IMR-90 (cell line): ENCODE data around the gene ANKRD2.

Source experiments
- BHLHE40 ChIP-seq: fragments of 150-350 bp; IDR thresholded peaks from 2 replicates; pipeline ENCODE4 v1.6.1; 2016; ENCODE audit warnings: mild to moderate bottlenecking, low read depth, low read length
- CEBPB ChIP-seq: IDR thresholded peaks from 2 replicates; pipeline ENCODE4 v1.6.1; 2012; ENCODE audit warnings: low read depth, low read length, improper control_type of control experiment
- CHD1 ChIP-seq: IDR thresholded peaks from 2 replicates; pipeline ENCODE4 v1.6.1; 2012; ENCODE audit warnings: low read depth, low read length, improper control_type of control experiment
- FOS ChIP-seq: fragments of 150-350 bp; IDR thresholded peaks from 2 replicates; pipeline ENCODE4 v1.6.1; 2016; ENCODE audit warnings: low read depth, low read length
- MAFK ChIP-seq: IDR thresholded peaks from 2 replicates; pipeline ENCODE4 v1.6.1; 2012; ENCODE audit warnings: low read depth, low read length, improper control_type of control experiment
- MAZ ChIP-seq: IDR thresholded peaks from 2 replicates; pipeline ENCODE4 v1.6.1; 2012; ENCODE audit warnings: low read depth, mild to moderate bottlenecking, low read length, improper control_type of control experiment, moderate library complexity, borderline replicate concordance
- NFE2L2 ChIP-seq: fragments of 150-350 bp; IDR thresholded peaks from 2 replicates; pipeline ENCODE4 v1.6.1; 2016; ENCODE audit warnings: low read depth, mild to moderate bottlenecking, low read length
- POLR2A ChIP-seq: IDR thresholded peaks from 2 replicates; pipeline ENCODE4 v1.6.1; 2012; ENCODE audit warnings: mild to moderate bottlenecking, low read depth, low read length
- RAD21 ChIP-seq: IDR thresholded peaks from 2 replicates; pipeline ENCODE4 v1.6.1; 2012; ENCODE audit warnings: low read length, improper control_type of control experiment
- RCOR1 ChIP-seq: IDR thresholded peaks from 2 replicates; pipeline ENCODE4 v1.6.1; 2012; ENCODE audit warnings: mild to moderate bottlenecking, low read length, improper control_type of control experiment; ENCODE audit not compliant: insufficient replicate concordance
- RFX5 ChIP-seq: IDR thresholded peaks from 2 replicates; pipeline ENCODE4 v1.8.0; 2012; ENCODE audit warnings: low read depth, mild to moderate bottlenecking, low read length, moderate library complexity
- USF2 ChIP-seq: fragments of 150-350 bp; IDR thresholded peaks from 2 replicates; pipeline ENCODE4 v1.6.1; 2017; ENCODE audit warnings: mild to moderate bottlenecking, antibody characterized with exemption, low read length, low read depth
- TF ChIP-seq, protein P1 (sequence below): conservative IDR thresholded peaks from 2 replicates; pipeline ENCODE4 v1.5.1; 2012; ENCODE audit warnings: mild to moderate bottlenecking, low read depth, low read length, improper control_type of control experiment
- TF ChIP-seq, protein P2 (sequence below): fragments of 150-350 bp; IDR thresholded peaks from 2 replicates; pipeline ENCODE4 v1.6.1; 2016; ENCODE audit warnings: low read depth, mild to moderate bottlenecking, low read length, moderate library complexity, borderline replicate concordance

GRCh38 chr10:97525683-97526110, 46.9 kb upstream of the ANKRD2 start:
- no peak for TF ChIP-seq MAZ
- no peak for TF ChIP-seq POLR2A
- no peak for TF ChIP-seq BHLHE40
- TF ChIP-seq, protein P1, sequence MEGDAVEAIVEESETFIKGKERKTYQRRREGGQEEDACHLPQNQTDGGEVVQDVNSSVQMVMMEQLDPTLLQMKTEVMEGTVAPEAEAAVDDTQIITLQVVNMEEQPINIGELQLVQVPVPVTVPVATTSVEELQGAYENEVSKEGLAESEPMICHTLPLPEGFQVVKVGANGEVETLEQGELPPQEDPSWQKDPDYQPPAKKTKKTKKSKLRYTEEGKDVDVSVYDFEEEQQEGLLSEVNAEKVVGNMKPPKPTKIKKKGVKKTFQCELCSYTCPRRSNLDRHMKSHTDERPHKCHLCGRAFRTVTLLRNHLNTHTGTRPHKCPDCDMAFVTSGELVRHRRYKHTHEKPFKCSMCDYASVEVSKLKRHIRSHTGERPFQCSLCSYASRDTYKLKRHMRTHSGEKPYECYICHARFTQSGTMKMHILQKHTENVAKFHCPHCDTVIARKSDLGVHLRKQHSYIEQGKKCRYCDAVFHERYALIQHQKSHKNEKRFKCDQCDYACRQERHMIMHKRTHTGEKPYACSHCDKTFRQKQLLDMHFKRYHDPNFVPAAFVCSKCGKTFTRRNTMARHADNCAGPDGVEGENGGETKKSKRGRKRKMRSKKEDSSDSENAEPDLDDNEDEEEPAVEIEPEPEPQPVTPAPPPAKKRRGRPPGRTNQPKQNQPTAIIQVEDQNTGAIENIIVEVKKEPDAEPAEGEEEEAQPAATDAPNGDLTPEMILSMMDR = no peak
- TF ChIP-seq CHD1 = no peak
- no peak for TF ChIP-seq USF2
- no peak for TF ChIP-seq CEBPB
- TF ChIP-seq FOS = no peak
- TF ChIP-seq RFX5 = no peak
- TF ChIP-seq RAD21 = no peak
- TF ChIP-seq RCOR1 = no peak
- TF ChIP-seq MAFK = no peak
- TF ChIP-seq NFE2L2 = no peak
- TF ChIP-seq, protein P2, sequence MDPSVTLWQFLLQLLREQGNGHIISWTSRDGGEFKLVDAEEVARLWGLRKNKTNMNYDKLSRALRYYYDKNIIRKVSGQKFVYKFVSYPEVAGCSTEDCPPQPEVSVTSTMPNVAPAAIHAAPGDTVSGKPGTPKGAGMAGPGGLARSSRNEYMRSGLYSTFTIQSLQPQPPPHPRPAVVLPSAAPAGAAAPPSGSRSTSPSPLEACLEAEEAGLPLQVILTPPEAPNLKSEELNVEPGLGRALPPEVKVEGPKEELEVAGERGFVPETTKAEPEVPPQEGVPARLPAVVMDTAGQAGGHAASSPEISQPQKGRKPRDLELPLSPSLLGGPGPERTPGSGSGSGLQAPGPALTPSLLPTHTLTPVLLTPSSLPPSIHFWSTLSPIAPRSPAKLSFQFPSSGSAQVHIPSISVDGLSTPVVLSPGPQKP = no peak
